ENCODE measurements around the gene LMX1A. TPM values are rescaled to one million over a fixed set of nuclear protein-coding genes. Genes with fewer than 3 reads are reported as not detected.

Gene LMX1A
- polyA plus RNA-seq, 2 of the 4 experiments (the other 2 are of a cell fraction), result not detected

GRCh38 chr1:165344198-165344597, 12.3 kb downstream of the LMX1A start:
- no peaks in the 10 kb centered on the region for H3K9me3 ChIP-seq
- no peaks in the 10 kb centered on the region for H3K4me1 ChIP-seq
- no peak overlapping the region for H3K4me3 ChIP-seq
- no peak for ATAC-seq
- POLR2A ChIA-PET, result no interaction called here
- DNase-seq (ENCODE audit: low read depth in 1 of 2, low spot score in 1 of 2), result no peak
- CTCF ChIA-PET, result interaction anchor here (1.1 to 2.9 kb wide), 4 partner anchors 13 to 27 kb away, joined by 3 to 14 read pairs (median 4); no protein-coding TSS in a partner anchor
- no peak overlapping the region for H3K4me2 ChIP-seq
- 7% methylated on average over 2 of the region's 2 CpGs for WGBS (ENCODE audit: missing lambda C conversion rate)
- TF ChIP-seq ZC3H11A (IDR thresholded peaks at IDR 0.05) (no peak), HOXB13 (CRISPR knock-in tag; IDR thresholded peaks at IDR 0.05; ENCODE audit: low read depth) (no peak), CBX2 (IDR thresholded peaks at IDR 0.05; ENCODE audit: borderline replicate concordance, low read depth) (no peak), JUN (IDR thresholded peaks at IDR 0.05) (no peak), SMC3 (IDR thresholded peaks at IDR 0.05) (no peak), NFE2L2 (conservative IDR thresholded peaks at IDR 0.05; ENCODE audit: low read length) (no peak), KDM1A (IDR thresholded peaks at IDR 0.05; ENCODE audit: low read depth) (no peak), NPAS2 (CRISPR knock-in tag; IDR thresholded peaks at IDR 0.05; ENCODE audit: borderline replicate concordance) (no peak), EHF (CRISPR knock-in tag; IDR thresholded peaks at IDR 0.05) (no peak), EHMT2 (IDR thresholded peaks at IDR 0.05; ENCODE audit: low read depth) (no peak), HOXB5 (CRISPR knock-in tag; IDR thresholded peaks at IDR 0.05) (no peak), POLR2A (IDR thresholded peaks at IDR 0.05; ENCODE audit: low read length) (no peak), FOXS1 (CRISPR knock-in tag; IDR thresholded peaks at IDR 0.05) (no peak), TFCP2L1 (CRISPR knock-in tag; IDR thresholded peaks at IDR 0.05) (no peak), MYC (IDR thresholded peaks at IDR 0.05; ENCODE audit: borderline replicate concordance, low read length) (no peak), MAZ (IDR thresholded peaks at IDR 0.05; ENCODE audit: borderline replicate concordance, low read depth, low read length) (no peak), FOSB (CRISPR knock-in tag; IDR thresholded peaks at IDR 0.05) (no peak), CBX8 (IDR thresholded peaks at IDR 0.05) (no peak), RFX5 (IDR thresholded peaks at IDR 0.05) (no peak)
- TF ChIP-seq, protein P1, sequence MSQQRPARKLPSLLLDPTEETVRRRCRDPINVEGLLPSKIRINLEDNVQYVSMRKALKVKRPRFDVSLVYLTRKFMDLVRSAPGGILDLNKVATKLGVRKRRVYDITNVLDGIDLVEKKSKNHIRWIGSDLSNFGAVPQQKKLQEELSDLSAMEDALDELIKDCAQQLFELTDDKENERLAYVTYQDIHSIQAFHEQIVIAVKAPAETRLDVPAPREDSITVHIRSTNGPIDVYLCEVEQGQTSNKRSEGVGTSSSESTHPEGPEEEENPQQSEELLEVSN (IDR thresholded peaks at IDR 0.05; ENCODE audit: borderline replicate concordance, low read depth), result no peak
- no peak overlapping the region for H3K27ac ChIP-seq
- FAIRE-seq, result no peak

DNA sequence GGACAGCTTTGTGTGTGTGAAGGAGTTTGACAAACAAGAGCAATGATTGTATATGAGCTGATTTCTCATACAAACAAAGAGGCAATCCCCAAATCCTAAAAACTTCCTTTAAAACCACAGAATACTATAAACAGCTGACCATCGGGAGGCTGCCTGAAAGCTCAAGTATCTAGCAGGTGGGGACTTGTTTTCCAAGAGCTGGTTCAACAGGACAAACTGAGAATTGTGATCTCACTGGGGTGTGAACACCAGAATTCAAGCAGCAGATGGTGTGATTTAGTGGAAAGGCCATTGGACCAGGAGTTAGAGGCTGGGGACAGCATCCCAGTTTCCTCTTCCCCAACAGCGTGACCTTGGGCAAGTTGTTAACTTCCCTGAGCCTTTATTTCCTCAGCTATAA, 13.9 kb downstream of the LMX1A start:
- DNase-seq (ENCODE audit: low read depth in 1 of 2, low spot score in 1 of 2), result no peak
- Histone ChIP-seq H3K9me3 (no peaks in the 10 kb centered on the region), H3K4me1 (no peaks in the 10 kb centered on the region), H3K4me3 (no peak overlapping the region), H3K4me2 (no peak overlapping the region), H3K27ac (no peak overlapping the region)
- TF ChIP-seq EHMT2 (IDR thresholded peaks at IDR 0.05; ENCODE audit: low read depth) (no peak), RCOR1 (IDR thresholded peaks at IDR 0.05; ENCODE audit: low read depth, low read length) (no peak), KDM1A (IDR thresholded peaks at IDR 0.05; ENCODE audit: low read depth) (no peak), RAD21 (conservative IDR thresholded peaks at IDR 0.05 in 1 of 2, IDR thresholded peaks at IDR 0.05 in 1 of 2) (no peak), HEYL (CRISPR knock-in tag; IDR thresholded peaks at IDR 0.05) (no peak), CEBPB (IDR thresholded peaks at IDR 0.05) (no peak), PHF8 (IDR thresholded peaks at IDR 0.05; ENCODE audit: borderline replicate concordance, low read depth) (no peak), POLR2A (IDR thresholded peaks at IDR 0.05; ENCODE audit: low read length) (no peak), SREBF2 (IDR thresholded peaks at IDR 0.05) (no peak), CBX8 (IDR thresholded peaks at IDR 0.05) (no peak), GATA3 (IDR thresholded peaks at IDR 0.05; ENCODE audit: borderline replicate concordance) (no peak), HOXA7 (CRISPR knock-in tag; IDR thresholded peaks at IDR 0.05) (no peak), EHF (CRISPR knock-in tag; IDR thresholded peaks at IDR 0.05) (no peak), POLR2AphosphoS2 (conservative IDR thresholded peaks at IDR 0.05; ENCODE audit: low read length) (no peak), ELK1 (IDR thresholded peaks at IDR 0.05; ENCODE audit: low read depth, low read length) (no peak)
- TF ChIP-seq, protein P2, sequence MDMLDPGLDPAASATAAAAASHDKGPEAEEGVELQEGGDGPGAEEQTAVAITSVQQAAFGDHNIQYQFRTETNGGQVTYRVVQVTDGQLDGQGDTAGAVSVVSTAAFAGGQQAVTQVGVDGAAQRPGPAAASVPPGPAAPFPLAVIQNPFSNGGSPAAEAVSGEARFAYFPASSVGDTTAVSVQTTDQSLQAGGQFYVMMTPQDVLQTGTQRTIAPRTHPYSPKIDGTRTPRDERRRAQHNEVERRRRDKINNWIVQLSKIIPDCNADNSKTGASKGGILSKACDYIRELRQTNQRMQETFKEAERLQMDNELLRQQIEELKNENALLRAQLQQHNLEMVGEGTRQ (IDR thresholded peaks at IDR 0.05), result no peak
- TF ChIP-seq, protein P1 (IDR thresholded peaks at IDR 0.05; ENCODE audit: borderline replicate concordance, low read depth), result no peak
- ChIA-PET POLR2A (no interaction called here), CTCF (interaction anchor here (1.4 to 2.9 kb wide), 2 partner anchors 26 to 85 kb away, joined by 3 to 14 read pairs; no protein-coding TSS in a partner anchor)
- WGBS (ENCODE audit: missing lambda C conversion rate), result 2% methylated on average over 2 of the region's 2 CpGs
- FAIRE-seq, result no peak
- no peak for ATAC-seq

All from A549 (cell line).